Sciatic nerve (tissue), 2 donors: ENCODE measurements around the gene GNA15. TPM values are rescaled to one million over a fixed set of nuclear protein-coding genes. Genes with fewer than 3 reads are reported as not detected.
"Not testable (repeated sequence)": the region's sequence is repeated elsewhere in the genome, so short reads cannot be mapped to it uniquely, and the experiment has no call there.

Source experiments
- ATAC-seq: fragments of 200-7000 bp; cut with Tn5 transposase; one replicate; pipeline ENCODE4 v1.9.1; 2020; ENCODE audit warnings: mild to moderate bottlenecking, moderate library complexity
- DNase-seq: peaks from one replicate; pipeline ENCODE4 v3.0.0-alpha.2; 2020; ENCODE audit warnings: low spot score
- intact Hi-C: fragments of 100-400 bp; cut with DNase I; formaldehyde crosslinking; loops from one replicate; pipeline ENCODE4 v1.14.2; 2022
- total RNA-seq: library from RNA; stranded (reverse); fragmentation: NEBNext Ultra II Directional; extraction: Animal tissue kit (Norgen Biotek cat#: 25700); gene quantifications from one replicate; pipeline ENCODE4 v1.2.1, GENCODE V29; 2021
- donor health status: DM: no; HTN: no; CAD: no.
- donor health status: DM: no; HTN: no; CAD: no.

The GNA15 gene
- total RNA-seq, 1 donor from 2014 or later, result 9.5 TPM

GRCh38 chr19:3142781-3143337 lies 7.0 kb downstream of the GNA15 start:
- ATAC-seq (no peak), DNase-seq (no peak)
- intact Hi-C loops, result no loop called here

GRCh38 chr19:3145909-3146676 lies 10.3 kb downstream of the GNA15 start:
- DNase-seq (no peak), ATAC-seq (peak; percentile 44)
- intact Hi-C loops, result no loop called here

GRCh38 chr19:3146677-3147100 lies 10.9 kb downstream of the GNA15 start:
- ATAC-seq, result peak; percentile 5
- no peak for DNase-seq
- intact Hi-C loops, result no loop called here

- intact Hi-C loops, result no loop called here
- DNase-seq, result no peak
- no peak for ATAC-seq
Observed at GRCh38 chr19:3148503-3148902, 12.7 kb downstream of the GNA15 start.

GRCh38 chr19:3149089-3149488 lies 13.3 kb downstream of the GNA15 start:
- intact Hi-C loops, result no loop called here
- no peak for ATAC-seq
- no peak for DNase-seq

- intact Hi-C loops, result no loop called here
- ATAC-seq (no peak), DNase-seq (no peak)
Observed at GRCh38 chr19:3149526-3150505, 14.0 kb downstream of the GNA15 start.

- intact Hi-C loops, result no loop called here
- no peak for ATAC-seq
- DNase-seq, result no peak
Observed at GRCh38 chr19:3150739-3151329, 15.0 kb downstream of the GNA15 start.

GRCh38 chr19:3151563-3152418 lies 16.0 kb downstream of the GNA15 start:
- intact Hi-C loops, result no loop called here
- no peak for ATAC-seq
- no peak for DNase-seq

GRCh38 chr19:3152419-3152780 lies 16.6 kb downstream of the GNA15 start:
- no peak for ATAC-seq
- DNase-seq, result no peak
- intact Hi-C loops, result no loop called here

GRCh38 chr19:3153286-3154230 lies 17.7 kb downstream of the GNA15 start:
- DNase-seq (no peak), ATAC-seq (no peak)
- intact Hi-C loops, result no loop called here

- intact Hi-C loops, DNase-seq, ATAC-seq: not testable (repeated sequence)
Observed at GRCh38 chr19:3154447-3154846, 18.6 kb downstream of the GNA15 start.

- ATAC-seq (peak; percentile 63), DNase-seq (no peak)
Observed at GRCh38 chr19:3154957-3155736, 19.3 kb downstream of the GNA15 start.

GRCh38 chr19:3157096-3157845 lies 21.4 kb downstream of the GNA15 start:
- ATAC-seq (no peak), DNase-seq (no peak)
- intact Hi-C loops, result no loop called here

More at GRCh38 chr19:3154957-3155736, 19.3 kb downstream of the GNA15 start:
- intact Hi-C loops, result no loop called here

- no peak for DNase-seq
- intact Hi-C loops, result no loop called here
- no peak for ATAC-seq
Observed at GRCh38 chr19:3159565-3159964, 23.7 kb downstream of the GNA15 start.

- no peak for ATAC-seq
- no peak for DNase-seq
- intact Hi-C loops, result loop anchor here (5.0 kb wide), 1 partner anchor 203 kb away; no protein-coding TSS in a partner anchor
Observed at GRCh38 chr19:3160219-3160618, 24.4 kb downstream of the GNA15 start.

GRCh38 chr19:3161453-3161852 lies 25.6 kb downstream of the GNA15 start:
- ATAC-seq (no peak), DNase-seq (no peak)
- intact Hi-C loops, result loop anchor here (5.0 kb wide), 1 partner anchor 204 kb away; no protein-coding TSS in a partner anchor
